IPS DF 6.9 (cell line): Measurements from ENCODE around the gene ISCU.

Experiments
- DNase-seq: peaks from one replicate; pipeline ENCODE4 v3.0.0-alpha.2; 2013; ENCODE audit warnings: low read depth, low spot score
- H3K27ac ChIP-seq: one replicate; pipeline ENCODE4 v1.5.1; 2013; ENCODE audit warnings: low read length, control low read depth
- H3K27me3 ChIP-seq: 2 replicates; pipeline ENCODE4 v1.6.1; 2013; ENCODE audit warnings: mild to moderate bottlenecking, low read length; ENCODE audit not compliant: control insufficient read depth, insufficient read depth
- H3K36me3 ChIP-seq: 2 replicates; pipeline ENCODE4 v1.6.1; 2013; ENCODE audit warnings: low read length; ENCODE audit not compliant: control insufficient read depth, insufficient read depth
- H3K4me1 ChIP-seq: 2 replicates; pipeline ENCODE4 v1.6.1; 2013; ENCODE audit warnings: low read length; ENCODE audit not compliant: control insufficient read depth, insufficient read depth
- H3K4me3 ChIP-seq: 2 replicates; pipeline ENCODE4 v1.5.1; 2013; ENCODE audit warnings: mild to moderate bottlenecking, low read length
- H3K9me3 ChIP-seq: 2 replicates; pipeline ENCODE4 v1.6.1; 2013; ENCODE audit warnings: low read length, inconsistent platforms; ENCODE audit not compliant: control insufficient read depth, insufficient read depth
- WGBS: extraction: QIAGEN DNeasy Blood & Tissue Kit; methylation state at CpG from one replicate; pipeline ENCODE4 v1.1.7; 2013; ENCODE audit warnings: mixed read lengths, missing lambda C conversion rate; ENCODE audit not compliant: insufficient read length, insufficient coverage; 5-methylcytosine and 5-hydroxymethylcytosine counted together

Gene ISCU

GRCh38 chr12:108562348-108563135 is at the start of gene ISCU:
Gene ISCU, plus strand, starts transcription at chr12:108562596. Its CDS starts 27 bp downstream, at chr12:108562623.
- no CpG with 5 or more reads among the region's 72 CpGs for WGBS
- Histone ChIP-seq H3K4me1 (0 out of 2 replicates have a peak, but pooled peaks cover 3% of the 10 kb centered on the region), H3K27me3 (no peaks in the 10 kb centered on the region), H3K36me3 (peaks cover 18% of the 10 kb centered on the region; the same call in 1 of the 2 replicates), H3K4me3 (peak within 1 kb of the TSS; percentile 87), H3K27ac (no peak within 1 kb of the TSS), H3K9me3 (no peaks in the 10 kb centered on the region)
- peak; percentile 92 for DNase-seq

DNA sequence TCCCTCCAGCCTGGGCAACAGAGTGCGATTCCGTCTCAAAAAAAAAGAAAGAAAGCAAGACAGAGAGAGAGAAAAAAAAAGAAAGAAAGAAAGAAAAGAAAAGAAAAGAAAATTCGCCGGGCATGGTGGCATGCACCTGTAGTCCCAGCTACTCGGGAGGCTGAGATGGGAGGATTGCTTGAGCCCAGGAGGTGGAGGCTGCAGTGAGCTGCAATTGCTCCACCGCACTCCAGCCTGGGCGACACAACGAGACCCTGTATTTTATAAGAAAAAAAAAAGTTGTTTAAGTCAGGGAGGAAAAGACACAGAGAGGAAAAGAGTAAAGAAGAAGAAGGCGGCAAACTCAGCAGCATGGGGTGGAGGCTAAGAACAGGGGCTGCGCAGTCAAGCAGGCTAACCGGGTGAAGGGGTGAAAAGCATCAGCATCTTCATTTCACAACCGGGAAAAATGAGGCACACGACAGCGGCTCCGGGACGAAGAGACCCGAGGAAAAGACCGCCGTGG is 47.9 kb upstream of the ISCU start:
- no peak overlapping the region for H3K27ac ChIP-seq
- DNase-seq = no peak
- no peaks in the 10 kb centered on the region for H3K27me3 ChIP-seq
- no CpG with 5 or more reads among the region's 19 CpGs for WGBS
- peak overlapping the region; percentile 9; the same call in 1 of the 2 replicates for H3K4me3 ChIP-seq
- H3K36me3 ChIP-seq = peaks cover 13% of the 10 kb centered on the region
- H3K4me1 ChIP-seq = no peaks in the 10 kb centered on the region
- no peaks in the 10 kb centered on the region for H3K9me3 ChIP-seq

GRCh38 chr12:108514973-108515814 is 47.2 kb upstream of the ISCU start, which contains the start of gene FICD:
Gene FICD, plus strand, starts transcription at chr12:108515277. Its CDS starts 1,696 bp downstream, at chr12:108516973.
- Histone ChIP-seq H3K27me3 (no peaks in the 10 kb centered on the region), H3K4me3 (peak within 1 kb of the TSS; percentile 80), H3K9me3 (no peaks in the 10 kb centered on the region), H3K36me3 (peaks cover 17% of the 10 kb centered on the region), H3K4me1 (no peaks in the 10 kb centered on the region), H3K27ac (no peak within 1 kb of the TSS)
- peak; percentile 99 for DNase-seq
- no CpG with 5 or more reads among the region's 67 CpGs for WGBS

DNA sequence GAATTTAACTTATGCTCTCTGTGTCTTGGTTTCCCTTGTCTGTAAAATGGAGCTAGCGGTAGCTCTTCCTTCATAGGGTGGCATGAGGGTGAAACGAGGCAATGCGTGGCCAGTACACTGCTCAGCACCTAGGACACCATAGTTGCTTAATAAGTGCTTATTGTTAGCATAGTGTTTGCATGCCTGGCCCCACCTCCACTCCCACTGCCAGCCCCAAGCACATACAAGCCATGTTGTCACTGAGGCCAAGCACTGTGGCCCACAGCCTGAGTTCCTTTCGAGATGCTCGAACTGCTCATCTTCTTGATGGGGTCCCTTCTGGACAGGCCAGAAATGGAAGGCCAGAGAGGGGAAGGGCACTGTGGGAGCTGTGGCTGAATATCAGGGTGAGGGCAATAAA is 46.5 kb upstream of the ISCU start:
- Histone ChIP-seq H3K36me3 (peaks cover 23% of the 10 kb centered on the region), H3K27ac (no peak overlapping the region), H3K9me3 (no peaks in the 10 kb centered on the region), H3K4me3 (peak overlapping the region; percentile 80; the same call in 1 of the 2 replicates), H3K4me1 (no peaks in the 10 kb centered on the region), H3K27me3 (no peaks in the 10 kb centered on the region)
- WGBS = no CpG with 5 or more reads among the region's 5 CpGs
- no peak for DNase-seq

DNA sequence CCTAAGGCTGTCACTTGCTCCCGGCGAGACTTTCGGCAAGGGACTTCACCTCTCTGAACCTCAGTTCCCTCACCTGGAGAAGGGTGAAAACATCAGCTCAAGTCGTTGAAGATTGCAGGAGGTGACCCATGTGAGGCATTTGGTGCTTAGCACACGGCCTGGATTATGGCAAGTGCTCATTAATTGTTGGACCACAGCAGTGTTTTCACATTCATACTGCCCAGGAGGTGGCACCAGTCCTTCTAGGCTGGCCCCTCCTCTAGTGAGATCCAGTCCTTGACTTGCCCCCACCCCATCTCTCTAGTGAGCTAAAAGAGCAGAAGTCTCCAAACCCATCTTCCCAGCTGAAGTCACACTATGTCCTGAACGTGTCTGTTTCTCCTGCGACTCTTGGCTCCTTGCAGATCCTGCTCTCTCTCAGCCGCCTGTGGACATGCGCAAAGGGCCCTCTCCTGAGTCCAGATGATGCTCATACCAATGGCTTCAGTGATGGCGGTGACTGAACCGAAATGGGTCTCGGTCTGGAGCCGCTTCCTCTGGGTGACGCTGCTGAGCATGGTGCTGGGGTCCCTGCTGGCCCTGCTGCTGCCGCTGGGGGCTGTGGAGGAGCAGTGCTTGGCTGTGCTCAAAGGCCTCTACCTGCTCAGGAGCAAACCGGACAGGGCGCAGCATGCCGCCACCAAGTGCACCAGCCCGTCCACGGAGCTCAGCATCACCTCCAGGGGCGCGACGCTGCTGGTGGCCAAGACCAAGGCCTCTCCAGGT is 45.7 kb upstream of the ISCU start:
- Histone ChIP-seq H3K4me3 (no peak overlapping the region), H3K9me3 (no peaks in the 10 kb centered on the region), H3K27ac (no peak overlapping the region), H3K36me3 (peaks cover 29% of the 10 kb centered on the region), H3K27me3 (no peaks in the 10 kb centered on the region), H3K4me1 (no peaks in the 10 kb centered on the region)
- WGBS = no CpG with 5 or more reads among the region's 23 CpGs
- no peak for DNase-seq

DNA sequence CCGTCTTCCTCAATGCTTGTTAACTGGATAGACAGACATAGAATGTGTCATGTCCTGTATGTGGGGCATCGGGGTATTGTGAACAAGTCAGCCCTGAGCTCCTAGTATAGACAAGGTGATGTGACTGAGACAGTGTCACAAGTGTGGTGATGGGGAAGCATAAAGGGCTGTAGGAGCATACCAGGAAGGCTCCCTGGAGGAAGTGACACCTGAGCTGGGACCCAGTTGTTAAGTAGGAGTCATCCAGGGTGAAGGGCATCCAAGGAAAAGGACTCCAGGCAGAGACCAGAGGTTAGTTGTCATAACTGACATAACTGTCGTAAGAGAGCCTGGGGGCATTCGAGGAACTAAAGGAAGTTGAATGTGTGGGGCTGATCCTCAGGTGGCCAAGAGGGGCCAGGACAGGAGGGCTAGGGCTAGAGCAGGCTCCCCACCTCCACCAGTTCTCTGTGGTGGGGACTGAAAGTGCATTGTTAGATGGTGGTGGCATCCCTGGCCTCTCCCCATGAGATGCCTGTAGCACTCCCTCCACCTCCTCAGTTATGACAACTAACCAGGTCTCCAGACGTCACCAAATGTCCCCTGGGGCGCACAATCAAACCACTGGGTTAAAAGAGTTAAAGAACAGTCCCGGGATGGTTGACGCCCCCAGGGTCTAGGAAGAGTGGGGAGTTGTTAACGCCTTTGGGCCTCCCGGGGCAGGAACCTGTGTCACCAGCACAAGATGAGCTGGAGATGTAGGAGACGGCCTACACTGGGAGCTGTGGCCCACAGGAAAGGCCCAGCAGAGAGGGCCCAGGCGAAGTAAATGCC is 44.9 kb upstream of the ISCU start:
- WGBS = no CpG with 5 or more reads among the region's 12 CpGs
- Histone ChIP-seq H3K9me3 (no peaks in the 10 kb centered on the region), H3K27ac (no peak overlapping the region), H3K4me3 (no peak overlapping the region), H3K27me3 (no peaks in the 10 kb centered on the region), H3K4me1 (no peaks in the 10 kb centered on the region), H3K36me3 (peaks cover 31% of the 10 kb centered on the region)
- DNase-seq = no peak

- peaks cover 34% of the 10 kb centered on the region for H3K36me3 ChIP-seq
- no peak overlapping the region for H3K27ac ChIP-seq
- no CpG with 5 or more reads among the region's 24 CpGs for WGBS
- DNase-seq = no peak
- H3K4me1 ChIP-seq = no peaks in the 10 kb centered on the region
- H3K9me3 ChIP-seq = no peaks in the 10 kb centered on the region
- H3K27me3 ChIP-seq = no peaks in the 10 kb centered on the region
- H3K4me3 ChIP-seq = no peak overlapping the region
Measured at GRCh38 chr12:108518101-108518715, 44.2 kb upstream of the ISCU start.

DNA sequence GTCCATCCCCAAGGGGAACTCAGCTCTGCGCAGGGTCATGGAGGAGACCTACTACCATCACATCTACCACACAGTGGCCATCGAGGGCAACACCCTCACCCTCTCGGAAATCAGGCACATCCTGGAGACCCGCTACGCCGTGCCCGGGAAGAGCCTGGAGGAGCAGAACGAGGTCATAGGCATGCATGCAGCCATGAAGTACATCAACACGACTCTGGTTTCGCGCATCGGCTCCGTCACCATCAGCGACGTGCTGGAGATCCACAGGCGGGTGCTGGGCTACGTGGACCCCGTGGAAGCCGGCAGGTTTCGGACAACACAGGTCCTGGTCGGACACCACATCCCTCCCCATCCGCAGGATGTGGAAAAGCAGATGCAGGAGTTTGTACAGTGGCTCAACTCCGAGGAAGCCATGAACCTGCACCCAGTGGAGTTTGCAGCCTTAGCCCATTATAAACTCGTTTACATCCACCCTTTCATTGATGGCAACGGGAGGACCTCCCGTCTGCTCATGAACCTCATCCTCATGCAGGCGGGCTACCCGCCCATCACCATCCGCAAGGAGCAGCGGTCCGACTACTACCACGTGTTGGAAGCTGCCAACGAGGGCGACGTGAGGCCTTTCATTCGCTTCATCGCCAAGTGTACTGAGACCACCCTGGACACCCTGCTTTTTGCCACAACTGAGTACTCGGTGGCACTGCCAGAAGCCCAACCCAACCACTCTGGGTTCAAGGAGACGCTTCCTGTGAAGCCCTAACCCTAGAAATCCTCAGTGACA is 43.5 kb upstream of the ISCU start:
- Histone ChIP-seq H3K36me3 (peaks cover 40% of the 10 kb centered on the region), H3K4me1 (no peaks in the 10 kb centered on the region), H3K27ac (no peak overlapping the region), H3K9me3 (no peaks in the 10 kb centered on the region), H3K27me3 (no peaks in the 10 kb centered on the region), H3K4me3 (no peak overlapping the region)
- no CpG with 5 or more reads among the region's 39 CpGs for WGBS
- DNase-seq = no peak

DNA sequence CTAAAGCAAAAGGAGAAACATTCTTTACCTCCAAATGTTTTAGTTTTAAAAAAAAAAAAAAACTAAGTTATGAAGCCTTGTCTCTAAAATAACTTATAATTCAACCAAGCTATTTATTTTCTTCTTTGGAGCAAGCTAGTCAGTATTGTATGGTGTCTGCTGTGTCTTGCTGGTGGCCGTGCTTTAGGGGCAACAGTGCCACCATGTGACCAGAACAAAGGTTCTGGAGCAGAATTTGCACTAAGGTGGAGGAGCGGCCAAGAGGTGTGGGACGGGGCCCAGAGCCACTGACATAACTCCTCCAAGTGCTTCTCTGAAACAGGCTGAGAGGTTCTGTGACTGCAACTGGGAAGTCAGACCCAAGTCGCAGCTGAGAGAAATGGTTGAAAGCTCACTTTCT is 42.8 kb upstream of the ISCU start:
- WGBS = no CpG with 5 or more reads among the region's 4 CpGs

More for the DNA sequence above, 42.8 kb upstream of the ISCU start:
- Histone ChIP-seq H3K9me3 (no peaks in the 10 kb centered on the region), H3K4me1 (no peaks in the 10 kb centered on the region), H3K27ac (no peak overlapping the region), H3K36me3 (peaks cover 47% of the 10 kb centered on the region), H3K27me3 (no peaks in the 10 kb centered on the region), H3K4me3 (no peak overlapping the region)
- no peak for DNase-seq
